ENCODE results near the gene PUS10.
"Not testable (repeated sequence)": the region's sequence is repeated elsewhere in the genome, so short reads cannot be mapped to it uniquely, and the experiment has no call there.

PUS10 gene

DNA sequence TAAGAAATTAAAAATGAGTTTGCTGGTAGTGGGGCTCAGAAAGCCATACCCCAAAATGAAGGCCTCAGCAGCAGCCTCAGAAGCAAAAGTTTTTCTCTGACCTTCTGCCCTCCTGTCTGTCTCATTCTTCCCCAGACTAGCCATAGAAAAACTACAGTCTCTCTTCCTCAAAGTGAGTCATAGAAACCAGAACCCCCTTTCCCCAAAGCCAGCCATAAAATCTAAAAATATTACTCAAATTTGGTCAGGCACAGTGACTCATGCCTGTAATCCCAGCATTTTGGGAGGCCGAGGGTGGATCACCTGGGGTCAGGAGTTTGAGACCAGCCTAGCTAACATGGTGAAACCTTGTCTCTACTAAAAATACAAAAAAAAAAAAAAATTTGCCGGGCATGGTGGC is 5.8 kb downstream of the PUS10 start:
- not testable (repeated sequence) for DNase-seq

- no peak for DNase-seq
These were observed 6.4 kb downstream of the PUS10 start for GRCh38 chr2:61011678-61012077.

DNA sequence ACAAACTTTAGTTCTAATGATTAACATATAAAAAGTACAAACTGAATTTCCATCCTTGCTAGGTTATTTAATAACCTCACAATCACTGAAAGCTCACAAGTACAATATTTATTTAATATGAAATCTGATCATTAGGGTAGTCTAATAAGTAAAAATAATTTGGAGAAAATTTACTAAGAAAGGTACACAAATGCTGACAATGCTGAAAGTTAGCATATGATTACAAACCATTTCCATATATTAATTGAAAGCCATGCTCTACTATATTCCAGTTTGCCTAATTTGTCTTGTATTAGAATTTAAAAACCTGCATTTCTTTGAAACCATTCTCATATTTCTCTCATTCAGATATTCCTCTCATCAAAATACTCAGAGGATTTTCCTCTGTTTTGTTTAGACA is 8.7 kb downstream of the PUS10 start:
- DNase-seq = no peak

DNA sequence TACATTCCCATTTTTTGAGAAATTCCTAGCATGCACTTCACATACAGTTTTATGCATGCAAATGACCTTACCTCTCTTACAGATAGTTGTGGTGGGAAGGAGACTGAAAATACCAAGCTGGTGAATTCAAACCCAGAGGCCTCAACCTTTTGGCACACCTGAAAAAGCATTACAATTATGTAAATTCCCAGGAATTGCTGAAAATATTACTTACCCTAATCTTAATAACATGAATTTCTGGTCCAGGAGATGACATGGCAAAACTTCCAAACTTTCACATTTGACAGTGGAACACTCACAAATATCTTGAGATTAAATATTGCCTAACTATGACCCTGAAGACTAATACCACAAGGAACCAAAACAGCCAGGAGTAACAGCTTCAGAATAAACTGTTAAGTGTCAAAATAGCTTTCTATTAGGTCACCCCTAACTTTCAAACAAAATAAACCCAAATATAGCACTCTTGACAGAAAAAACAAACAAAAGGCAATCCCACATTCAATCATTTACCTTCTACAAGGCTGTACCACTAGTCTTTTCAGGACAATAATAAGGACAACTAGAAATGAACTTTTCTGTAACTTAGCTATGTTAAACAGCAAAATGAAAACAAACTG is 11.5 kb downstream of the PUS10 start:
- no peak for DNase-seq

DNA sequence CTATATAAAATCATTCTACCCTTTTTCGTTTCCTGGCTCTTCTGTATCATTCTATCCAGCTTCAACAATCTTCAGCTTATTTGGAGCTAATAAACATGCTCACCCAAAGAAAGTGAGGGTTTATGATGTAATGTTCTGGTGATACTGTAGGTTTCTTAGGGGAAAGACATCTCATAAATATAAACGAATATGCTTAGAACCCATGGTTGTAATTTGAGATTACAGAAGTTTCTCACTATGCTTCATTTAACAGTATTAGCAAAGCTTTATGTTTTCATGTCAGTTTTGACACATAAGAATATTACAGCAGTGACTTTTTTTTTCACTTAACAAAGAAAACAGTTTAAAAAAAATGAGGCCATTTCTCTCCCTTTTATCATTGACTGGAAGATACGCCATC is 12.3 kb downstream of the PUS10 start:
- no peak for DNase-seq

DNA sequence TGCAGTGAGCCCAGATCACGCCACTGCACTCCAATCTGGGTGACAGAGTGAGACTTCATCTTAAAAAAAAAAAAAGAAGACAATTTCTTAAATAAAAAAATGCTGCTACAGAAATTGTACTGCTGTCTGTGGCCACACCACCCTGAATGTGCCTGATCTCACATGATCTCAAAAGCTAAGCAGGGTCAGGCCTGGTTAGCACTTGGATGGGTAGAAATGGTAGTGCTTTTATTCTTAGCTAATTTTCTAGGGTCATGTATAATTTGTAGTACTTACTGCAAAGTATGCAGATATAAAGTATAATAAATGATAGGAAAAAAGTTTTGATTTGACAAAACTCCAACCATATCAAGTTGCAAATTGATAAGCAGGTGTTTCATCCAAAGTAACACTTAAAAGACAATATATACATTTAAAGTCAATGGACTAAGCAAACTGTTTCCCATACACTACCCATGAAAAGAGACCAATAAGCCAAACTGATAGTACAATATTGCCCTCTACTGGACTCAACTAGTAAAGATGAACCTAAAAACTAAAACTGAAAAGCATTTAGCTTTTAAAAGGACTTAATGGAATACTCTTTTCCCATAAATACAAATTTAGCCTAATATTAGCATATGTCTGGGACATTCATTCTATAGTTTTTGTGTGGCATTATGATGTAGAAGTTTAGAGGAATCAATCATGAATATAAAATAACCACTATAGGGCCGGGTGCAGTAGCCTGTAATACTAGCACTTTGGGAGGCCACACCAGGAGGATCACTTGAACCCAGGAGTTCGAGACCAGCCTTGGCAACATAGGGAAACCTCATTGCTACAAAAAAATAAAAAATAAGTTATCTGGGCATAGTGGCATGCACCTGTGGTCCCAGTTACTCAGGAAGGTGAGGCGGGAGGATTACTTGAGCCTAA is 19.2 kb downstream of the PUS10 start:
- DNase-seq = no peak

- no peak for DNase-seq
These were observed 23.9 kb downstream of the PUS10 start for GRCh38 chr2:60994131-60994530.

DNA sequence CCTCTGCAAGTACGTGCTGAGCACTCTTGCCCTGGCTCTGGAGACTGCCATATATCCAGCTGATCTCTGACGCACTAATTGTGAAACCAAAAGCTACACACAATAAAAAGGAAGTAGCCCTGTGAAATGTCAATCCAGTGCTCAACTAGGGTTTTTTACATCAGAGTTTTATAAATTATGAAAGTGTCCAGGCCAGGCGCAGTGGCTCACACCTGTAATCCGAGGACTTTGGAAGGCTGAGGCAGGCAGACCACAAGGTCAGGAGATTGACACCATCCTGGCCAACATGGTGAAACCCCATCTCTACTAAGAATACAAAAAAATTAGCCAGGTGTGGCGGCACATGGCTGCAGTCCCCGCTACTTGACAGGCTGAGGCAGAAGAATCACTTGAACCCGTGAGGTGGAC is 25.1 kb downstream of the PUS10 start:
- DNase-seq = no peak

DNA sequence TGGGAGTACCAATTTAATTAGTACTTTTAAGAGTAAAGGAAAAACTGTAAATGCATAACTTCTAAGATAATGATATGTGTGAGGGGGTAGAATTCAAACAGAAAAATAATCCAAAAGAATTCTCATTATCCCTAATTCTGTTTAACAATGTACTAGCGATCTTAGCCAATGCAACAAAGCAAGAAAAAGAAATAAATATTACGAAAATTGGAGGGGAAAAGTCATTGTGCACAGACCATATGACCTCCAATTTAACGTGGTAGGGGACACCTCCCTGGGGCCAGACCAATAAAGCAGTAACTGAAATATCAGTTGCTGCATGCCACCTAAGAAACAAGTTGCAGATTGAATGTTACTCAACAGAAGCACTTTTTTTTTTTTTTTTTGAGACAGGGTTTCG is 26.4 kb downstream of the PUS10 start:
- no peak for DNase-seq

GRCh38 chr2:60989259-60989658 is 28.8 kb downstream of the PUS10 start:
- no peak for DNase-seq

- DNase-seq = not testable (repeated sequence)
These were observed 30.4 kb downstream of the PUS10 start for GRCh38 chr2:60987656-60988055.

DNA sequence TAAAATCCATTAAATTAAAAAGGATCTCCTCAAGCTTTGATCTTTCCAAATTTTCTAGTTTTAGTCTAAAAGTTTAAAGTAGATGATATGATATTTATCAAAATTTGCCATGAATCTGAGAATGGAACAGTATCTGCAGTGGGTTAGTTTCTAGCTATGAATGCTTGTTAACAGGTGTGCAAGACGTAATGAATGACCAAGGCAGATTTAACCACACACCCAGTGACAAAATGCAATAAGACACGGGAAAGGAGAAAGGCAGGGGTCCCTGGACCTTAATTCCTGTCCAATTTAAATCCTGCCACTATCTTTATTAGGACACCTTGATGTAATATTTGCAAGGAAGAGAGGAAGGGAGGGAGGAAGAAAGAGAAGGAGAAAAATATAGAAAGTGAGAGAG is 31.0 kb downstream of the PUS10 start:
- no peak for DNase-seq

GRCh38 chr2:60984720-60985119 is 33.3 kb downstream of the PUS10 start:
- no peak for DNase-seq

DNA sequence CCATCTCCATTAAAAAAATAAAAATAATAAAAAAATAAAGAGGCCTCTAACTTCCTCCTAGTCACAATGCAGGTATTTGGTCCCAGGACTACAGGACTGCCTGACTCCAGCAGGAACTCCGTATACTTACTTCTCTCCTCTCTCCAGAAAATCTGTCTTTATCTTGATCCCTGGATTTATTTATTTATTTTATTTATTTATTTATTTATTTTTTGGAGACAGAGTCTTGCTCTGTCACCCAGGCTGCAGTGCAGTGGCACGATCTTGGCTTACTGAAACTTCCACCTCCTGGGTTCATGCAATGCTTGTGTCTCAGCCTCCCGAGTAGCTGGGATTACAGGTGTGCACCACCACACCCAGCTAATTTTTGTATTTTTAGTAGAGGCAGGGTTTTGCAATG is 36.0 kb downstream of the PUS10 start:
- DNase-seq = not testable (repeated sequence)

DNA sequence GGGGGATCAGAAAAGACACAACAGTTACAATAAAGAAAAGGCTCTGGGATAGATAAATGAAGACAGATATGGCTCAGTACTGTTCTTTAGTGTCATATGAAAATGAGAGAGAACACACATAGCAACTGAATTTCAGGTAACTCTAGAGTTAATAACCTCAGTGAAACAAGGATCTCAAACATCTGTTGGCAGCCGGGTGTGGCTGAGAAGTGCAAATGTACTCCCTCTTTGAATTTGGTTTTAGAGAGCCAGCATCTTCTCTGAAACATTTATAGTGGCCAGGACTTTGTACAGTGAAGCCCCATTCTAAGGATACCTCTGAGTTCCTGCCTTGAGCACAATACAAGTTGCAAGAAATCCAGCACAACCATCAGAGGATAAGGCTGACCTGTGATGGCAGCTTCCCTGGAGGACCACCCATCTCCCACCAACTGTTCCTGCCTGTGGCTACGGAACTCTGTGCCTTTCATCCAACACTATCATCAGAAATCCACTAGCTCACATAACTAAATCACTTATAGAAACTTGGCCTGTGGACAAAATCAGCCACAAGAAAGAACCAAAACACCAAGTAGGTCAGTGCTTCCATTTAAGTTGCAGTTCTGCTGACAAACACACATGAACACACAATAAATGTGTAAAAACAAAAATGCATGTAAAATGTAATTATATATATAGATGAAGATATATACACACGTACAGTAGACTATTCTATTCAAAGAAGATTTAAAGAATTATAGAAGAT is 37.8 kb downstream of the PUS10 start:
- DNase-seq = no peak

DNA sequence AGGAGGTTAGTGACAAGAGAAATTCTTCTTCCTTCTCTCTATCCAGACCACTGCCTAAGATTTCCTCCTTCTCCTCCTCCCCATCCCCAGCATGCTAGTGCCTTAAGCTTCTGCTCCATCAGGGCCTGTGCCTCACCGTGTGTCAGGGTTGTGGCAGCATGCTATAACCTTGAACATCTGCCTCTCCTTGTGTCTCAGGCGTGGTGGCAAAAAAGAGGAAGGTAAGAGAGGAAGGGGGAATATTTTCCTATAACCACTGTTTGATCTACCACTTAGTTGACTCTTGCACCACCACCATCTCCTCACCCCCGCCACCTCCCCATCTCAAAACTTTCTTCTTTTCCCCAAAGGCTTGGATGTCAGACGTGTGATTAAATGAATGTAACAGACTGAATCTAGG is 38.8 kb downstream of the PUS10 start:
- no peak for DNase-seq

- no peak for DNase-seq
These were observed 40.5 kb downstream of the PUS10 start for GRCh38 chr2:60977562-60977895.

GRCh38 chr2:60976875-60977561 is 41.0 kb downstream of the PUS10 start:
- DNase-seq = no peak

- DNase-seq = no peak
These were observed 41.7 kb downstream of the PUS10 start for GRCh38 chr2:60976256-60976850.

DNA sequence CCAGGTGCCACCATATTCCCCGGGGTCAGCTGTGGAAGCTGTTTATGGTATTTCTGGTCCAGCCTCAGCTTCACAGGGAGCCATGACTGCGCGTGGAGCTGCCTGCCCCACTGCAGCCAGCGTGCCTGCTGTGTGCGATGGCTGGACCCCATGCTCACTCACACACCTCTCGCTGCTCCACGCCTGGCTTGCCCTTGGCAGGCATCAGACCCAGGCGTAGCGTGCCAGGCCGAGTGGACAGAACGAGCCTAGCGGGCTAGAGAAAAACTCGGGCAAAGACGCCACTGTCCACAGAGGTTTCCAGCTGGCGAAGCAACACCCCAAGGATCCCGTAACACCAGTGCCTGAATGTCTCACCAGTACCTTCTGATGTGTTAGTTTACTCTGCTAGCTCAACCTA is 43.4 kb downstream of the PUS10 start:
- no peak for DNase-seq

GRCh38 chr2:60973705-60974104 is 44.4 kb downstream of the PUS10 start:
- no peak for DNase-seq
